OCI-LY1 (cell line): ENCODE measurements around the gene N4BP2L1.

Experiments used
- H2AFZ ChIP-seq: fragments of 200-600 bp; sonication (generic), shearing (Covaris generic); 2 replicates; pipeline ENCODE4 v1.6.0; 2014; ENCODE audit warnings: antibody characterized with exemption, mild to moderate bottlenecking, low read length
- H3F3A ChIP-seq: fragments of 200-600 bp; sonication (generic), shearing (Covaris generic); 2 replicates; pipeline ENCODE4 v1.6.0; 2014; ENCODE audit warnings: mild to moderate bottlenecking, antibody characterized with exemption, low read length, moderate library complexity; ENCODE audit not compliant: insufficient read depth
- H3K27ac ChIP-seq: fragments of 200-600 bp; sonication (generic); 2 replicates; pipeline ENCODE4 v1.5.1; 2014; ENCODE audit warnings: low read length, mixed run types, mild to moderate bottlenecking, low read depth; ENCODE audit not compliant: poor library complexity, severe bottlenecking
- H3K27me3 ChIP-seq: fragments of 200-600 bp; sonication (generic); 2 replicates; pipeline ENCODE4 v1.6.0; 2014; ENCODE audit warnings: antibody characterized with exemption, mild to moderate bottlenecking, low read length, moderate library complexity; ENCODE audit not compliant: insufficient read depth
- H3K36me3 ChIP-seq: fragments of 200-600 bp; sonication (generic); 2 replicates; pipeline ENCODE4 v1.6.1; 2014; ENCODE audit warnings: mild to moderate bottlenecking, antibody characterized with exemption, low read length, moderate library complexity, mixed read lengths; ENCODE audit not compliant: insufficient read depth
- H3K4me1 ChIP-seq: fragments of 200-600 bp; sonication (generic); 2 replicates; pipeline ENCODE4 v1.5.1; 2014; ENCODE audit warnings: mild to moderate bottlenecking, low read length, moderate library complexity; ENCODE audit not compliant: insufficient read depth, severe bottlenecking
- H3K4me2 ChIP-seq: fragments of 200-600 bp; sonication (generic), shearing (Covaris generic); 2 replicates; pipeline ENCODE4 v1.6.1; 2014; ENCODE audit warnings: low read length
- H3K4me3 ChIP-seq: fragments of 200-600 bp; sonication (generic); 2 replicates; pipeline ENCODE4 v1.5.1; 2014; ENCODE audit warnings: low read length, low read depth, mild to moderate bottlenecking, mixed read lengths; ENCODE audit not compliant: poor library complexity, severe bottlenecking
- H3K79me2 ChIP-seq: fragments of 200-600 bp; shearing (Covaris generic); 2 replicates; pipeline ENCODE4 v1.6.1; 2016; ENCODE audit warnings: mixed run types, low read length, mixed read lengths; ENCODE audit not compliant: insufficient read depth
- H3K9ac ChIP-seq: fragments of 200-600 bp; sonication (generic), shearing (Covaris generic); 2 replicates; pipeline ENCODE4 v1.6.1; 2014; ENCODE audit warnings: mild to moderate bottlenecking, low read length, mixed read lengths
- H3K9me2 ChIP-seq: fragments of 200-600 bp; sonication (generic), shearing (Covaris generic); 2 replicates; pipeline ENCODE4 v1.6.1; 2014; ENCODE audit warnings: low read depth, mild to moderate bottlenecking, low read length, mixed read lengths
- H3K9me3 ChIP-seq: fragments of 200-600 bp; shearing (Covaris generic); 2 replicates; pipeline ENCODE4 v1.6.1; 2014; ENCODE audit warnings: low read length, mixed read lengths
- H4K20me1 ChIP-seq: fragments of 200-600 bp; sonication (generic), shearing (Covaris generic); 2 replicates; pipeline ENCODE4 v1.6.0; 2016; ENCODE audit warnings: mild to moderate bottlenecking, low read length; ENCODE audit not compliant: insufficient read depth
- CTCF ChIP-seq: fragments of 200-600 bp; sonication (generic), shearing (Covaris generic); IDR thresholded peaks from 2 replicates; pipeline ENCODE4 v1.5.1; 2017; ENCODE audit warnings: mild to moderate bottlenecking, antibody characterized with exemption, low read length, moderate library complexity, mixed read lengths
- EZH2 ChIP-seq: fragments of 200-600 bp; sonication (generic), shearing (Covaris generic); IDR thresholded peaks from 2 replicates; pipeline ENCODE4 v1.8.0; 2017; ENCODE audit warnings: borderline replicate concordance, mixed run types, mild to moderate bottlenecking, antibody characterized with exemption, low read length, moderate library complexity, mixed read lengths

N4BP2L1 gene

GRCh38 chr13:32448972-32449371 is 21.0 kb upstream of the N4BP2L1 start:
- TF ChIP-seq CTCF: no peak
- no peak for TF ChIP-seq EZH2
- Histone ChIP-seq H3K9ac (no peak overlapping the region), H3K9me2 (no peaks in the 10 kb centered on the region), H3K4me3 (no peak overlapping the region), H3K79me2 (no peaks in the 10 kb centered on the region), H2AFZ (no peak overlapping the region), H3K36me3 (no peaks in the 10 kb centered on the region), H3K27me3 (no peaks in the 10 kb centered on the region), H3F3A (no peaks in the 10 kb centered on the region), H3K9me3 (no peaks in the 10 kb centered on the region), H3K4me1 (no peaks in the 10 kb centered on the region), H3K4me2 (no peak overlapping the region), H4K20me1 (no peaks in the 10 kb centered on the region), H3K27ac (no peak overlapping the region)

DNA sequence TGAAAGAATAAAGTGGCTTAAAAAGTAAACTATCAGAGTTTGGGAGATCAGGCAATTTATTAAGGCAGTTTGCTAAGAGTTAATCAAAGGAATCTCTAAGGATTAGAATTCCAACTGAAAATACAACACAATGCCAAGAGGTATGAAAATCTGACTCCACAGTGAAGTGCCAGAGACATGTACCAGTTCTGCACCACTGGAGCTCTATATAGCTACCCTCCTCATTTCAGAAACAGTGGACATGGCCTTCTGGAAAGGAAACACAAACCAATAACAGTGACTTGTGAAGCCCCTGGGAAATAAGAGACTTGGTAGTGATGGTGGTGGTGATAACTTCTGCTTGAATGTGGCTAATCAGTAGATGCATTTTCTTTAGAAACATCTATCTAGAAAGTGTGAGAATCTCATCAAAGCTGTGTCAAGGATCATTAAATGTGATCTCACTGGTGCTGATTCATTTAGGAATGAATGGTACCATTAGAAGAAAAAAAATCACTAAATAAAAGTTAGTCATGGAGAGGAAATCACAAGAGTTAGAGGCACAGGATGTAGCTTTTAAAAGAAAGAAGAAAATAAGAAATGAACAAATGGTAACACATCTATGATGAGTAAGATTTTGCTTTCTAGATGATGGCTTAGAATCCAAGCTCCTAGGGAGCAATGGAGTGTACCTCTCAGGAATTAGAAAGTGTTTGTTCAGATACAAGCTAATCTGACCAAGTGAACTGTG is 20.1 kb upstream of the N4BP2L1 start:
- Histone ChIP-seq H2AFZ (no peak overlapping the region), H3K4me2 (no peak overlapping the region), H3F3A (no peaks in the 10 kb centered on the region), H3K9ac (no peak overlapping the region), H3K4me3 (no peak overlapping the region), H3K9me2 (no peaks in the 10 kb centered on the region), H4K20me1 (no peaks in the 10 kb centered on the region), H3K4me1 (no peaks in the 10 kb centered on the region), H3K36me3 (no peaks in the 10 kb centered on the region), H3K79me2 (no peaks in the 10 kb centered on the region), H3K27me3 (no peaks in the 10 kb centered on the region), H3K27ac (no peak overlapping the region), H3K9me3 (no peaks in the 10 kb centered on the region)
- no peak for TF ChIP-seq EZH2
- TF ChIP-seq CTCF: no peak

GRCh38 chr13:32446773-32447465 is 19.0 kb upstream of the N4BP2L1 start:
- no peak overlapping the region for H3K27ac ChIP-seq
- no peak overlapping the region for H3K9ac ChIP-seq
- no peaks in the 10 kb centered on the region for H3K36me3 ChIP-seq
- no peaks in the 10 kb centered on the region for H3K9me2 ChIP-seq
- H4K20me1 ChIP-seq: no peaks in the 10 kb centered on the region
- no peak for TF ChIP-seq CTCF
- TF ChIP-seq EZH2: no peak
- no peak overlapping the region for H3K4me2 ChIP-seq
- no peaks in the 10 kb centered on the region for H3K27me3 ChIP-seq
- H2AFZ ChIP-seq: no peak overlapping the region
- no peak overlapping the region for H3K4me3 ChIP-seq
- no peaks in the 10 kb centered on the region for H3K79me2 ChIP-seq
- no peaks in the 10 kb centered on the region for H3K4me1 ChIP-seq
- no peaks in the 10 kb centered on the region for H3K9me3 ChIP-seq
- H3F3A ChIP-seq: no peaks in the 10 kb centered on the region
